B cell (primary cell): Measurements from ENCODE around the gene NCK2. TPM values are rescaled to one million over a fixed set of nuclear protein-coding genes. Genes with fewer than 3 reads are reported as not detected.
A peak's percentile ranks its signal among the peaks of the same experiment; 100 is the strongest.

Experiments used
- ATAC-seq: fragments of 200-7000 bp; cut with Tn5 transposase; one replicate; pipeline ENCODE4 v1.10.0; 2021; ENCODE audit warnings: low read depth, mild to moderate bottlenecking, moderate number of reproducible peaks, moderate library complexity
- CTCF ChIA-PET: fragments of 350-600 bp; sonication (Branson Sonifier 250); formaldehyde crosslinking; loops from one replicate; lab custom pipeline; 2021; ENCODE audit warnings: antibody characterized with exemption, inconsistent platforms; lab: Charles Lee
- POLR2A ChIA-PET: fragments of 350-600 bp; sonication (Branson Sonifier 250); formaldehyde crosslinking; loops from one replicate; lab custom pipeline; 2021; ENCODE audit warnings: antibody characterized with exemption; lab: Charles Lee
- DNase-seq: peaks from one replicate; pipeline ENCODE4 v3.0.0; 2013
- H2AFZ ChIP-seq: 2 replicates; pipeline ENCODE4 v1.6.1; 2012; ENCODE audit warnings: mild to moderate bottlenecking, low read depth, low read length; ENCODE audit not compliant: insufficient read depth, poor library complexity, severe bottlenecking
- H3K27ac ChIP-seq, 2 donors: 1 replicate in 1 of 2; 2 replicates in 1 of 2; pipeline ENCODE4 v1.5.1; 2012 to 2013; ENCODE audit warnings: low read length in 2 of 2, mild to moderate bottlenecking in 2 of 2, moderate library complexity in 1 of 2
- H3K27me3 ChIP-seq, 4 experiments: fragments of 200-600 bp in 1 of 4; sonication (generic) in 1 of 4; replicated peaks in 1 of 4; 1 replicate in 2 of 4; 2 replicates in 2 of 4; pipeline versions ENCODE4 v1.6.1 to v1.7.0; 2013 to 2016; ENCODE audit warnings: low read length in 3 of 4, mild to moderate bottlenecking in 2 of 4, mixed read lengths in 1 of 4, moderate library complexity in 1 of 4; ENCODE audit not compliant: insufficient read depth in 4 of 4, control insufficient read depth in 3 of 4; ENCODE audit errors: control extremely low read depth in 1 of 4
- H3K36me3 ChIP-seq, 2 experiments: replicated peaks in 1 of 2; 1 replicate in 1 of 2; 2 replicates in 1 of 2; pipeline versions ENCODE4 v1.6.1 to v1.7.1; 2013; ENCODE audit warnings: low read length in 1 of 2; ENCODE audit not compliant: insufficient read depth in 2 of 2, control insufficient read depth in 1 of 2; ENCODE audit errors: control extremely low read depth in 1 of 2, extremely low read depth in 1 of 2
- H3K4me1 ChIP-seq, 2 donors: fragments of 200-600 bp in 1 of 2; sonication (generic) in 1 of 2; 1 replicate in 1 of 2; 2 replicates in 1 of 2; pipeline versions ENCODE4 v1.5.1 to v1.6.1; 2013 to 2017; ENCODE audit warnings: low read length in 2 of 2; ENCODE audit not compliant: control insufficient read depth in 2 of 2, insufficient read depth in 2 of 2
- H3K4me2 ChIP-seq: replicated peaks from 2 replicates; pipeline ENCODE3; 2012; ENCODE audit warnings: mild to moderate bottlenecking, low read depth, low read length; ENCODE audit not compliant: poor library complexity, severe bottlenecking
- H3K4me3 ChIP-seq, 5 experiments: fragments of 200-600 bp in 1 of 5; sonication (generic) in 1 of 5; 1 replicate in 3 of 5; 2 replicates in 2 of 5; pipeline versions ENCODE4 v1.5.1 to v1.7.0; 2011 to 2016; ENCODE audit warnings: low read length in 4 of 5, mild to moderate bottlenecking in 4 of 5, low read depth in 2 of 5, control low read depth in 1 of 5, moderate library complexity in 1 of 5; ENCODE audit not compliant: insufficient read depth in 1 of 5; ENCODE audit errors: control extremely low read depth in 1 of 5, extremely low read depth in 1 of 5
- H3K79me2 ChIP-seq: fragments of 200-600 bp; sonication (generic); one replicate; pipeline ENCODE4 v1.6.0; 2016; ENCODE audit warnings: low read length; ENCODE audit not compliant: control insufficient read depth, insufficient read depth
- H3K9ac ChIP-seq: fragments of 200-600 bp; sonication (generic); 2 replicates; pipeline ENCODE4 v1.6.1; 2017; ENCODE audit warnings: mild to moderate bottlenecking, low read length, moderate library complexity
- H3K9me3 ChIP-seq, 3 donors: one replicate each; pipeline versions ENCODE4 v1.6.1 to v1.7.1; 2013; ENCODE audit warnings: low read length in 2 of 3; ENCODE audit not compliant: control insufficient read depth in 2 of 3, insufficient read depth in 1 of 3; ENCODE audit errors: control extremely low read depth in 1 of 3
- H4K20me1 ChIP-seq: 2 replicates; pipeline ENCODE4 v1.6.0; 2012; ENCODE audit warnings: mild to moderate bottlenecking, low read length; ENCODE audit not compliant: insufficient read depth, control insufficient read depth, poor library complexity, severe bottlenecking
- H3K27ac Mint-ChIP-seq: one replicate; pipeline ENCODE4 v1.8.0; 2021; ENCODE audit warnings: mixed read lengths
- H3K27me3 Mint-ChIP-seq: one replicate; pipeline ENCODE4 v1.8.0; 2021; ENCODE audit warnings: mixed read lengths
- H3K4me1 Mint-ChIP-seq: one replicate; pipeline ENCODE4 v1.8.0; 2021; ENCODE audit warnings: mixed read lengths
- H3K4me3 Mint-ChIP-seq: one replicate; pipeline ENCODE4 v1.8.0; 2021; ENCODE audit warnings: mixed read lengths
- H3K9me3 Mint-ChIP-seq: one replicate; pipeline ENCODE4 v1.8.0; 2022; ENCODE audit warnings: mixed read lengths; ENCODE audit not compliant: insufficient read depth
- EZH2 ChIP-seq: IDR thresholded peaks from 2 replicates; pipeline ENCODE4 v1.6.1; 2012; ENCODE audit warnings: borderline replicate concordance, low read depth, mild to moderate bottlenecking, moderate library complexity, low read length; ENCODE audit not compliant: insufficient read depth, poor library complexity, severe bottlenecking
- WGBS: methylation state at CpG from one replicate; pipeline ENCODE4 v1.1.5; 2013; ENCODE audit warnings: missing lambda C conversion rate; ENCODE audit not compliant: insufficient coverage; 5-methylcytosine and 5-hydroxymethylcytosine counted together
- intact Hi-C: fragments of 100-400 bp; cut with micrococcal nuclease; formaldehyde crosslinking; loops from one replicate; pipeline ENCODE4 v1.10.0; 2022
- polyA minus RNA-seq: library from RNA; depleted of rRNA, polyadenylated mRNA; stranded (reverse); fragments of >200 nt; gene quantifications from 2 replicates; pipeline ENCODE4 v1.2.3, GENCODE V29; 2012
- polyA plus RNA-seq: library from polyadenylated mRNA; depleted of rRNA; stranded (reverse); fragments of >200 nt; gene quantifications from 2 replicates; pipeline ENCODE4 v1.2.3, GENCODE V29; 2012
- total RNA-seq, 2 donors: library from RNA; stranded (reverse); fragments of 120-200 nt in 1 of 2; gene quantifications; 1 replicate in 1 of 2; 2 replicates in 1 of 2; pipeline versions ENCODE4 v1.2.3 to v1.2.4, GENCODE V29; 2013 to 2022
- TF ChIP-seq, protein P1 (sequence below): fragments of 200-600 bp; IDR thresholded peaks from one replicate; pipeline ENCODE4 v1.8.0; 2022; ENCODE audit warnings: antibody characterized with exemption, mild to moderate bottlenecking

The NCK2 gene
- total RNA-seq (64.2 and 71.6 TPM in 2 replicates), polyA plus RNA-seq (69.8 and 72.3 TPM in 2 replicates), polyA minus RNA-seq (120 and 171 TPM in 2 replicates)
- 86.5 TPM for total RNA-seq (2013)

- peak within 1 kb of the TSS; percentile 58 for H2AFZ ChIP-seq
- intact Hi-C loops: loop anchor here (5.0 to 10.0 kb wide), 2 partner anchors 87 to 410 kb away; partner anchors contain the start of gene C2orf49
- ATAC-seq (peak; percentile 40), DNase-seq (peak; percentile 59)
- H3K27ac ChIP-seq: peak within 1 kb of the TSS; percentile 69 to 81
- H3K4me3 ChIP-seq: peak within 1 kb of the TSS; percentile 61 to 83 (median 64)
- Mint-ChIP-seq H3K4me3 (peak within 1 kb of the TSS; percentile 97), H3K27ac (peak within 1 kb of the TSS; percentile 95), H3K4me1 (peaks cover 71% of the 10 kb centered on the region), H3K9me3 (no peaks in the 10 kb centered on the region), H3K27me3 (no peaks in the 10 kb centered on the region)
- no peaks in the 10 kb centered on the region for H3K27me3 ChIP-seq
- peaks cover 58% of the 10 kb centered on the region for H3K79me2 ChIP-seq
- WGBS: under 1% methylated on average over 116 of the region's 119 CpGs
- H3K4me2 ChIP-seq: peak within 1 kb of the TSS; percentile 88
- H3K36me3 ChIP-seq: peaks cover 0 to 9% of the 10 kb centered on the region in 2 experiments
- no peak for TF ChIP-seq EZH2
- TF ChIP-seq, protein P1, sequence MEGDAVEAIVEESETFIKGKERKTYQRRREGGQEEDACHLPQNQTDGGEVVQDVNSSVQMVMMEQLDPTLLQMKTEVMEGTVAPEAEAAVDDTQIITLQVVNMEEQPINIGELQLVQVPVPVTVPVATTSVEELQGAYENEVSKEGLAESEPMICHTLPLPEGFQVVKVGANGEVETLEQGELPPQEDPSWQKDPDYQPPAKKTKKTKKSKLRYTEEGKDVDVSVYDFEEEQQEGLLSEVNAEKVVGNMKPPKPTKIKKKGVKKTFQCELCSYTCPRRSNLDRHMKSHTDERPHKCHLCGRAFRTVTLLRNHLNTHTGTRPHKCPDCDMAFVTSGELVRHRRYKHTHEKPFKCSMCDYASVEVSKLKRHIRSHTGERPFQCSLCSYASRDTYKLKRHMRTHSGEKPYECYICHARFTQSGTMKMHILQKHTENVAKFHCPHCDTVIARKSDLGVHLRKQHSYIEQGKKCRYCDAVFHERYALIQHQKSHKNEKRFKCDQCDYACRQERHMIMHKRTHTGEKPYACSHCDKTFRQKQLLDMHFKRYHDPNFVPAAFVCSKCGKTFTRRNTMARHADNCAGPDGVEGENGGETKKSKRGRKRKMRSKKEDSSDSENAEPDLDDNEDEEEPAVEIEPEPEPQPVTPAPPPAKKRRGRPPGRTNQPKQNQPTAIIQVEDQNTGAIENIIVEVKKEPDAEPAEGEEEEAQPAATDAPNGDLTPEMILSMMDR: no peak
- H4K20me1 ChIP-seq: peaks cover 35% of the 10 kb centered on the region
- peaks cover 0 to 6% (median 0%) of the 10 kb centered on the region in 3 donors for H3K9me3 ChIP-seq
- H3K4me1 ChIP-seq: peaks cover 56 to 61% of the 10 kb centered on the region in 2 donors
- CTCF ChIA-PET: interaction anchor here (0.9 to 1.7 kb wide), 8 partner anchors 11 to 348 kb away, joined by 3 to 9 read pairs (median 4); no protein-coding TSS in a partner anchor
- POLR2A ChIA-PET: interaction anchor here (0.6 to 3.0 kb wide), 7 partner anchors 11 to 856 kb away, joined by 3 to 14 read pairs (median 6); no protein-coding TSS in a partner anchor
- peak within 1 kb of the TSS; percentile 75 for H3K9ac ChIP-seq
Measured at GRCh38 chr2:105744909-105745853, at the start of gene NCK2. Gene NCK2, plus strand, starts transcription at chr2:105744912. Its CDS starts 110,152 bp downstream, at chr2:105855064.
